HG02852 (cell line): ENCODE measurements around the gene FXYD6.

Experiments
- ATAC-seq: cut with Tn5 transposase; IDR thresholded peaks from one replicate; pipeline ENCODE4 v1.9.1; 2021; ENCODE audit warnings: mild to moderate bottlenecking, moderate library complexity; ENCODE audit not compliant: unreplicated experiment

Gene FXYD6

GRCh38 chr11:117888139-117888566, 11.7 kb upstream of the FXYD6 start:
- no peak for ATAC-seq

- no peak for ATAC-seq
Observed at GRCh38 chr11:117887431-117888138, 11.1 kb upstream of the FXYD6 start.

- ATAC-seq: no peak
Observed at GRCh38 chr11:117885777-117886176, 9.3 kb upstream of the FXYD6 start.

GRCh38 chr11:117884994-117885393, 8.5 kb upstream of the FXYD6 start:
- ATAC-seq: no peak

- ATAC-seq: no peak
Observed at GRCh38 chr11:117883063-117883462, 6.6 kb upstream of the FXYD6 start.

- ATAC-seq: no peak
Observed at GRCh38 chr11:117882311-117882905, 6.0 kb upstream of the FXYD6 start.

- no peak for ATAC-seq
Observed at GRCh38 chr11:117881217-117881616, 4.8 kb upstream of the FXYD6 start.

- no peak for ATAC-seq
Observed at GRCh38 chr11:117879516-117880480, 3.3 kb upstream of the FXYD6 start.

- ATAC-seq: no peak
Observed at GRCh38 chr11:117878939-117879475, 2.5 kb upstream of the FXYD6 start.

- no peak for ATAC-seq
Observed at GRCh38 chr11:117878314-117878938, 2.0 kb upstream of the FXYD6 start.

- no peak for ATAC-seq
Observed at GRCh38 chr11:117877120-117877784, 794 bp upstream of the FXYD6 start.

GRCh38 chr11:117876059-117876340, 458 bp downstream of the FXYD6 start:
- no peak for ATAC-seq

GRCh38 chr11:117875382-117876058, 938 bp downstream of the FXYD6 start:
- no peak for ATAC-seq

GRCh38 chr11:117874910-117875381, 1.5 kb downstream of the FXYD6 start:
- ATAC-seq: no peak

GRCh38 chr11:117874253-117874909, 2.1 kb downstream of the FXYD6 start:
- no peak for ATAC-seq

- ATAC-seq: no peak
Observed at GRCh38 chr11:117873828-117874125, 2.7 kb downstream of the FXYD6 start.

GRCh38 chr11:117872975-117873827, 3.3 kb downstream of the FXYD6 start:
- no peak for ATAC-seq

- ATAC-seq: no peak
Observed at GRCh38 chr11:117872420-117872961, 4.0 kb downstream of the FXYD6 start.
